ENCODE data around the gene C6orf163.

DNA sequence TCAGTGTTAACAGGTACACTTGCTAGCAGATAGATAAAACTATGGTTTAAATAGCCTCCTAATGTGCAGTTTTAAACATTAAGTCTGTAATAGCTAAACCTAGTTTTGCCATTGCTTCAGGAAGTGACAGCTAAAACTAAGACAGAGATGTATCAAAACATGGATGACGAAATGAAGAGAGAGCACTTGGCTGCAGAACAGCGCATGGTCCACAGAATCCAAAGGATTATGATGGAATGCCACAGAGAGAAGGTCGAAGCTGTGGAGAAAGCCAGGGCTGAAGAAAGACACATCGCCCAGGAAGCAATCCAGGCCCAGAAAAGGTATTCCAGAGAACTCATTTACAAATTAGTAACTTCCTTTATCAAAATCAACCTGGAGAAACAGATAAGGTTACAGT lies 11.6 kb downstream of the C6orf163 start:
- TF ChIP-seq CTCF (conservative IDR thresholded peaks at IDR 0.05; ENCODE audit: low read length): no peak
- TF ChIP-seq EZH2phosphoT487 (IDR thresholded peaks at IDR 0.05; ENCODE audit: borderline replicate concordance, low read depth, low read length): no peak

Measured in OCI-LY7 (cell line).